HEK293 (cell line): ENCODE results near the gene VARS1.
"Not testable (repeated sequence)": the region's sequence is repeated elsewhere in the genome, so short reads cannot be mapped to it uniquely, and the experiment has no call there.

Experiments used
- CTCF ChIA-PET: fragments of 350-600 bp; formaldehyde crosslinking; extraction: SDS; loops from one replicate; lab custom pipeline; 2021; ENCODE audit warnings: antibody characterized with exemption; lab: Yijun Ruan, JAX
- POLR2A ChIA-PET: fragments of 300-600 bp; formaldehyde crosslinking; extraction: SDS; loops from one replicate; lab custom pipeline; 2020; ENCODE audit warnings: antibody characterized with exemption, inconsistent platforms; lab: Yijun Ruan, JAX
- H3K27ac ChIP-seq: fragments of 200-500 bp; sonication (Bioruptor generic); 2 replicates; pipeline ENCODE4 v1.5.1; 2014; ENCODE audit warnings: low read depth, low read length, control low read depth, inconsistent platforms; ENCODE audit errors: extremely low read depth
- H3K36me3 ChIP-seq, 2 experiments: fragments of 200-500 bp in 1 of 2; sonication (Bioruptor generic) in 1 of 2; 1 replicate in 1 of 2; 2 replicates in 1 of 2; pipeline ENCODE4 v1.5.1; 2014 to 2017; ENCODE audit warnings: inconsistent platforms in 2 of 2, low read length in 2 of 2; ENCODE audit not compliant: control insufficient read depth in 2 of 2, insufficient read depth in 1 of 2
- H3K4me1 ChIP-seq: fragments of 200-500 bp; sonication (Bioruptor generic); 2 replicates; pipeline ENCODE4 v1.5.1; 2014; ENCODE audit warnings: mild to moderate bottlenecking, low read length, inconsistent platforms; ENCODE audit not compliant: control insufficient read depth, insufficient read depth
- H3K4me3 ChIP-seq: 2 replicates; pipeline ENCODE4 v1.5.1; 2011; ENCODE audit warnings: low read depth, mild to moderate bottlenecking, control low read depth, low read length, moderate library complexity
- H3K9me3 ChIP-seq: fragments of 200-500 bp; sonication (Bioruptor generic); 2 replicates; pipeline ENCODE4 v1.5.1; 2014; ENCODE audit warnings: low read depth, low read length, inconsistent platforms; ENCODE audit not compliant: control insufficient read depth, insufficient read depth
- FEZF1 ChIP-seq: fragments of 450-650 bp; formaldehyde crosslinking; IDR thresholded peaks from 2 replicates; pipeline ENCODE4 v1.5.1; 2016; ENCODE audit warnings: missing biosample characterization, missing genetic modification characterization
- IKZF3 ChIP-seq: fragments of 450-650 bp; IDR thresholded peaks from 2 replicates; pipeline ENCODE4 v1.5.0; 2018; ENCODE audit warnings: missing biosample characterization, mild to moderate bottlenecking, missing genetic modification characterization, moderate library complexity
- WT1 ChIP-seq: fragments of 450-650 bp; formaldehyde crosslinking; IDR thresholded peaks from 2 replicates; pipeline ENCODE4 v1.5.1; 2016; ENCODE audit warnings: missing biosample characterization, missing genetic modification characterization
- ZBTB48 ChIP-seq: fragments of 450-650 bp; formaldehyde crosslinking; IDR thresholded peaks from 2 replicates; pipeline ENCODE4 v1.5.1; 2016; ENCODE audit warnings: missing biosample characterization, missing genetic modification characterization
- ZNF354C ChIP-seq: fragments of 450-650 bp; formaldehyde crosslinking; IDR thresholded peaks from 2 replicates; pipeline ENCODE4 v1.5.1; 2016; ENCODE audit warnings: missing biosample characterization, missing genetic modification characterization, low read depth, borderline replicate concordance
- ZNF362 ChIP-seq: fragments of 450-650 bp; formaldehyde crosslinking; IDR thresholded peaks from 2 replicates; pipeline ENCODE4 v1.5.1; 2016; ENCODE audit warnings: missing biosample characterization, missing genetic modification characterization
- ZNF398 ChIP-seq: fragments of 450-650 bp; formaldehyde crosslinking; IDR thresholded peaks from 2 replicates; pipeline ENCODE4 v1.5.1; 2017; ENCODE audit warnings: missing biosample characterization, missing genetic modification characterization
- ZNF514 ChIP-seq: fragments of 450-650 bp; formaldehyde crosslinking; IDR thresholded peaks from 2 replicates; pipeline ENCODE4 v1.5.1; 2016; ENCODE audit warnings: missing biosample characterization, missing genetic modification characterization
- ZNF600 ChIP-seq: fragments of 450-650 bp; formaldehyde crosslinking; IDR thresholded peaks from 2 replicates; pipeline ENCODE4 v1.5.1; 2016; ENCODE audit warnings: missing biosample characterization, missing genetic modification characterization
- ZNF701 ChIP-seq: fragments of 450-650 bp; formaldehyde crosslinking; IDR thresholded peaks from 2 replicates; pipeline ENCODE4 v1.5.1; 2016; ENCODE audit warnings: missing biosample characterization, missing genetic modification characterization
- TF ChIP-seq, protein P1 (sequence below): fragments of 450-650 bp; formaldehyde crosslinking; IDR thresholded peaks from 2 replicates; pipeline ENCODE4 v1.5.1; 2016; ENCODE audit warnings: missing biosample characterization, missing genetic modification characterization

VARS1 gene

DNA sequence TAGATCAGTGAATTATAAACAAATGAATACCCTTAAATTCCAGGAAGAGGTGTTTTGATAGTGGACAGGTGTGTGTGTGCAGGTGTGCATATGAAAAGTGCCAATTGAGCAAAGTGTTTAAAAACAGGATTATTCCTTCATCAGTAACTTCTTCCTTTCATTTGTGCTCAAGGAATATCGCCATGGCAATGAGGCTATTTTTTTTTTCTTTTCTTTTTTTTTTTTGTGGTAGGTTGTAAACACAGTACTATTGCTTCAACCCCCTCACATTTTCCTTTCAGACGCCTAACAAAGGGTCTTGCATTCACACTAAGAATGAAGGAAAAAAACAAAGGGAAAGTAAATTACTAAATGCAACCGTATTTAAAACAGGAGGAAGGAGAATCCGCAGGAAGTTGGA lies 30.0 kb upstream of the VARS1 start:
- CTCF ChIA-PET: interaction anchor here (1.1 to 1.8 kb wide), 2 partner anchors 34 to 56 kb away, joined by 3 to 5 read pairs; no protein-coding TSS in a partner anchor
- POLR2A ChIA-PET: interaction anchor here (2.3 to 4.5 kb wide), 5 partner anchors 12 to 96 kb away, joined by 9 to 206 read pairs (median 102); partner anchors contain the start of genes CLIC1, DDAH2, HSPA1A and HSPA1L
- H3K4me3 ChIP-seq: no peak overlapping the region
- no peaks in the 10 kb centered on the region; the same call in 1 of the 2 replicates for H3K4me1 ChIP-seq
- H3K27ac ChIP-seq: no peak overlapping the region
- no peaks in the 10 kb centered on the region for H3K9me3 ChIP-seq
- peaks cover 0 to 12% of the 10 kb centered on the region in 2 experiments; a peak in 2 of 3 replicates for H3K36me3 ChIP-seq
- TF ChIP-seq ZNF514 (tag by site-specific recombination) (no peak), ZNF362 (tag by site-specific recombination) (peak; percentile 56; the same call in 1 of the 2 replicates)
- TF ChIP-seq, all 188 proteins: peak for 1

- not testable (repeated sequence) for H3K4me3 ChIP-seq, H3K27ac ChIP-seq, H3K9me3 ChIP-seq, H3K4me1 ChIP-seq
- ChIA-PET POLR2A (interaction anchor here (2.3 to 4.5 kb wide), 2 partner anchors 11 to 17 kb away, joined by 9 to 206 read pairs; partner anchors contain the start of genes HSPA1A, HSPA1L and LSM2), CTCF (interaction anchor here (2.0 kb wide), 1 partner anchor 17 kb away, joined by 10 read pairs; the partner anchor contains the start of gene LSM2)
- H3K36me3 ChIP-seq: peaks cover 0 to 10% of the 10 kb centered on the region in 2 experiments; a peak in 1 of 3 replicates
Measured at GRCh38 chr6:31823592-31824196, 28.1 kb upstream of the VARS1 start.

DNA sequence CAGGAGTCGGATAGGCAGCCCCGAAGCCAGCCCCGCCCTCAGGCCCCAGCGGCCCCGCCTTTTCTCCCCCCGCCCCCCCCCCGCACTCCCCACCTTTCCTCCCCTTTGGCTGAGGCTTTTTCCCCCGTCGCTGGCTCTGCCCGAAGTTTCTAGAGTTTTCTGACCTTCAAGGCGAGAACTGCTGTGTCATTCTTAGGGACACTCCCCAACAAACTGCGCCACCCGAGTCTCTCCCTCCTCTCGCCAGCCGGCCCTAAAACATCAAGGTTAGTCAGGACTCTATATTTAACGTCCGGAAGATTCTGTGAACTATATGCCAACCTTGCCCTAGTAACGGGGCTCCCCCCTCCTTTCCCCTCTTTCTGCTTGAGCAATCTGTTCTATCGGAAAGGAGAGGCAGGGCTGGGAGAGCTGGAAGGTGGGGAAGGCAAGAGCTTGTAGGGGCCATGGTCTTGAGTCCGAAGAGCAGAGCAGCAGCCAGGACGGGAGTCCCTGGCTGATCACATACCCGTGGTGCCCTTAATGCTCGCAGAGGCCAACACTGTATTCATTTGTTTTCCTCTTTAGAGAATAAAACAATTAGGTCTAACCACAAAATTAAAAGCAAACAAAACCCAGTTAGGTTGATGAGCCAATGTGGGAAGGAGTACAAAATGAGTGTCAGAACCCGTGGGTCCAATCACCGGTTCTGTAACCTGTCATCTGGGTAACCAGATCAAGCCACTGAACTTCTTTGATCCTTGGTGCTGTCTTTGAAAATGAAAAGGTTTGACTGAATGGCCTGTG lies 26.7 kb upstream of the VARS1 start:
- CTCF ChIA-PET: interaction anchor here (0.6 to 2.0 kb wide), 4 partner anchors 15 to 236 kb away, joined by 3 to 10 read pairs (median 6); partner anchors contain the start of genes LSM2 and LST1
- H3K27ac ChIP-seq: peak overlapping the region; percentile 12; the same call in 1 of the 2 replicates
- peak overlapping the region; percentile 42 for H3K4me3 ChIP-seq
- no peaks in the 10 kb centered on the region; the same call in 1 of the 2 replicates for H3K4me1 ChIP-seq
- TF ChIP-seq ZNF600 (tag by site-specific recombination) (0 out of 2 replicates have a peak, but pooled peaks have one; percentile 10), WT1 (tag by site-specific recombination) (peak; percentile 67), ZNF701 (no peak), IKZF3 (no peak), FEZF1 (tag by site-specific recombination) (no peak), ZNF398 (tag by site-specific recombination) (peak; percentile 65), ZNF354C (no peak), ZBTB48 (tag by site-specific recombination) (peak; percentile 64; the same call in 1 of the 2 replicates)
- TF ChIP-seq, protein P1, sequence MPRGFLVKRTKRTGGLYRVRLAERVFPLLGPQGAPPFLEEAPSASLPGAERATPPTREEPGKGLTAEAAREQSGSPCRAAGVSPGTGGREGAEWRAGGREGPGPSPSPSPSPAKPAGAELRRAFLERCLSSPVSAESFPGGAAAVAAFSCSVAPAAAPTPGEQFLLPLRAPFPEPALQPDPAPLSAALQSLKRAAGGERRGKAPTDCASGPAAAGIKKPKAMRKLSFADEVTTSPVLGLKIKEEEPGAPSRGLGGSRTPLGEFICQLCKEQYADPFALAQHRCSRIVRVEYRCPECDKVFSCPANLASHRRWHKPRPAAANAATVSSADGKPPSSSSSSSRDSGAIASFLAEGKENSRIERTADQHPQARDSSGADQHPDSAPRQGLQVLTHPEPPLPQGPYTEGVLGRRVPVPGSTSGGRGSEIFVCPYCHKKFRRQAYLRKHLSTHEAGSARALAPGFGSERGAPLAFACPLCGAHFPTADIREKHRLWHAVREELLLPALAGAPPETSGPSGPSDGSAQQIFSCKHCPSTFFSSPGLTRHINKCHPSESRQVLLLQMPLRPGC: no peak
- no peaks in the 10 kb centered on the region for H3K9me3 ChIP-seq
- H3K36me3 ChIP-seq: peaks cover 0 to 25% of the 10 kb centered on the region in 2 experiments; a peak in 1 of 3 replicates
- POLR2A ChIA-PET: interaction anchor here (0.6 to 1.2 kb wide), 8 partner anchors 7 to 142 kb away, joined by 3 to 6 read pairs (median 4); partner anchors contain the start of genes LSM2, VARS1 and VWA7
